GM15510 (cell line): ENCODE data around the gene MUC6.

Experiments used
- POLR2A ChIP-seq: IDR thresholded peaks from 3 replicates; pipeline ENCODE4 v1.6.1; 2011; ENCODE audit warnings: borderline replicate concordance; ENCODE audit not compliant: insufficient read length; ENCODE audit errors: extremely low read depth

Gene MUC6

DNA sequence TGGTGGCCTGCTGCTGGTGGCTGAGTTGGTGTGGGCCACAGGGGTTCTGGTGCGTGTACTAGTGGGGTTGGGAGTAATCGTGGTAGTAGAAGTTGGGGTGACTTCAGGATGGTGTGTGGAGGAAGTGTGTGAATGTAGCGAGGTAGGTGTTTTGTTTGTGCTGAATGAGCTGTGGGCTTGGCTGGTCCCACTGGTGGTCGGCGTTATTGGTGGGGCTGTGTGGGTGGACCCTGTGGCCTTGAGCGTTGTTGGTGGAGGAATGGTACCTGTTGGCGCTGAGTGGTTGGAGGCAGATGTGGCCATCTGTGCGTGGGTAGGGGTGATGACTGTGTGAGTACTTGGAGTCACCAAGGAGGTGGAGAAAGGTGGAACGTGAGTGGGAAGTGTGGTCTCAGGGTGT is 18.4 kb downstream of the MUC6 start:
- no peak for TF ChIP-seq POLR2A

DNA sequence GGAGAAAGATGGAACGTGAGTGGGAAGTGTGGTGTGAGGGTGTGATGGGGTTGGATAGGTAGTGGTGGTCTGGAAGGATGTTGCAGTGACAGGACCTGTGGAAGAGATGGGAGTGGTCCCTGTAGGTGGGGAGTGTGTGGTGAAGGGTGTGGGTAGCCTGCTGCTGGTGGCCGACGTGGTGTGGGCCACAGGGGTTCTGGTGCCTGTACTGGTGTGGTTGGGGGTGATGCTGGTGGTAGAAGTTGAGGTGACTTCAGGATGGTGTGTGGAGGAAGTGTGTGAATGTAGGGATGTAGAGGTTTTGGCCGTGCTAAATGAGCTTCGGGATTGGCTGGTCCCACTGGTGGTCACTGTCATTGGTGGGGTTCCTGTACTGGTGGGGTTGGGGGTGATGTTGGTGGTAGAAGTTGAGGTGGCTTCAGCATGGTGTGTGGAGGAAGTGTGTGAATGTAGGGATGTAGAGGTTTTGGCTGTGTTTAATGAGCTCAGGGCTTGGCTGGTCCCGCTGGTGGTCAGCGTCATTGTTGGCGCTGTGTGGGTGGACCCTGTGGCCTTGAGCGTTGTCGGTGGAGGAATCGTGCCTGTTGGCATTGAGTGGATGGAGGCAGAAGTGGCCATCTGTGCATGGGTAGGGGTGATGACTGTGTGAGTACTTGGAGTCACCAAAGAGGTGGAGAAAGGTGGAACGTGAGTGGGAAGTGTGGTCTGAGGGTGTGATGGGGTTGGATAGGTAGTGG is 19.1 kb downstream of the MUC6 start:
- no peak for TF ChIP-seq POLR2A

DNA sequence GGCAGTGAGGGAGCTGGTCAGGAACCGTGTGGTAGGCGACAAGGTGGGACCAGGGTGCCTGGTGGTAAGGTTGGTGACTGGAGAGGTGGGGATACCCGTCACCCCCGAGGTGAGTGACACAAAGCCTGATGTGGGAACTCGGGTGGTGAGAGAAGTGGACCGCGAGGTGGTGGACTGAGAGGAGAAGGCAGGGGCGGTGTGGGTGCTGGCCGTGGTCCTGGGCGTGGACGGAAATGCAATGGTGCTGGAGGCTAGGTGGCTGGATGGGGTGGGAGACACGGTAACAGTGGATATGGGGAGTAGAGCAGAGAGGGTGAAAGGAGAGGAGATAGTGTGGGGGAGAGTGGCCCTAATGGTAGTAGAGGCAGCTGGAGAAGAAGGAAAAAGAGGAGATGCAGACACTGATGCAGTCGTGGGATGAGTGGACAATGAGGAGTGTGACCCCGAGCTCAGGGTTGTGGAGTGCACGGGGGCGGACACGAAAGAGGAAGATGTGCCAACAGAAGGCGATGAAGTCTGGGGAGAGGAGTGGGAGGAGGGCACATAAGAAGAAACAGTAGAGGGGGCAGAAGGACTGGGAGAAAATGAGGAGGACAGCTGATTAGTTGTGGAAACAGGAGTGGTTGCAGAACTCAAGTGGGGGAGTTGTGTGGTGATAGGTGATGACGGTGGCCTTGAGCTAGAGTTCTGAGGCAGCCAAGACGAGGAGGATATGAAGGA is 20.5 kb downstream of the MUC6 start:
- no peak for TF ChIP-seq POLR2A

DNA sequence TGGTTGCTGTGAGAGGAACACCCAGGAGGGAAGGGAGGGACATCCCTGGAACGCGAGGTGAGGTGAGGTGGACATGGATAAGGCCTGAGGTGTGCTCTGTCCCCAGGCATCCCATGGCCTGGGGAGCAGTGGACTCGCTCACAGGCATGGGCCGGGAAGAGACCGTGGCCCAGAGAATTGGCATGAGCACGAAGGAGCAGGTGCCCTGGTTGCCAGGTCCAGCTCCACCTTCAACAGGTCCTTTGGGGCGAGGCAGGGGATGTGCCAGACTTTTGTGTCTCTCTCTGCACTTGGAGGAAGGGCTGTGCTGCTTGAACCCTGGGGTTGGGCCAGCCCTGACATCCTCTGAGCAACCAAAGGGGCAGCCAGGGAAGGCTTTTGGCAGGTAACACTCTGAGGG is 21.5 kb downstream of the MUC6 start:
- TF ChIP-seq POLR2A, result no peak

DNA sequence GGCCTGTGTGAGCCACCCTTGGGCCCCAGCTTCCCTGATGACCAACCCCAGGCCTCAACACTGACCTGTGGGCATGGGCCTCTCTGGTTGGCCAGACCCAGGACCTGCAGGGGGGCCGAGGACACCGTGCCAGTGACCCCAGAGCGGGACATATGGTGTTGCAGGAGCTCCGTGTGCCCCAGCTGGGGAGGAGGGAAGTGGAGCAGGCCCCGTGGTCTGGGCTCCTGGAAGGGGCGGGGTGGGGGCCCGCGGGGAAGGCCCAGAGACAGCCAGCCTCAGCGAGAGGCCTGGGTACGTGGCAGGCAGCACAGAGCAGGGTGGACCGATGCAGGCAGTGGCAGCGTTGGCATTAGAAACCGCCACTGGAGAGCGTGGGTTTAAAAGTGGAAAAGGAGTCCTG is 22.2 kb downstream of the MUC6 start:
- TF ChIP-seq POLR2A, result no peak

DNA sequence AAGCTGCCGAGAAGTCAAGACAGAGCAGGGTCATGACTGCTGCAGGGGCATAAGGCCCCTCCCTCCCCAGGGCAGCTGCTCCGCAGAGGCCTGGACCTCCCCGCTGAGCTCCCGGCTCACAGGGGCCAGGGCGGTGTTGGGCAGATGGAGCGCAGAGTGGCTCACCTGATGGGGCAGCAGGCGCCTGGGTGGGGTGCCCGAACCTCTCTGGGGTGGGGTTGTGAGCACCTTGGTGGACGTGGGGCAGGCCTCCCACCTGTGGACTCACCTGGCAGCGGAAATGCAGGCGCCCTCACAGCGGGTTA is 22.9 kb downstream of the MUC6 start:
- no peak for TF ChIP-seq POLR2A

DNA sequence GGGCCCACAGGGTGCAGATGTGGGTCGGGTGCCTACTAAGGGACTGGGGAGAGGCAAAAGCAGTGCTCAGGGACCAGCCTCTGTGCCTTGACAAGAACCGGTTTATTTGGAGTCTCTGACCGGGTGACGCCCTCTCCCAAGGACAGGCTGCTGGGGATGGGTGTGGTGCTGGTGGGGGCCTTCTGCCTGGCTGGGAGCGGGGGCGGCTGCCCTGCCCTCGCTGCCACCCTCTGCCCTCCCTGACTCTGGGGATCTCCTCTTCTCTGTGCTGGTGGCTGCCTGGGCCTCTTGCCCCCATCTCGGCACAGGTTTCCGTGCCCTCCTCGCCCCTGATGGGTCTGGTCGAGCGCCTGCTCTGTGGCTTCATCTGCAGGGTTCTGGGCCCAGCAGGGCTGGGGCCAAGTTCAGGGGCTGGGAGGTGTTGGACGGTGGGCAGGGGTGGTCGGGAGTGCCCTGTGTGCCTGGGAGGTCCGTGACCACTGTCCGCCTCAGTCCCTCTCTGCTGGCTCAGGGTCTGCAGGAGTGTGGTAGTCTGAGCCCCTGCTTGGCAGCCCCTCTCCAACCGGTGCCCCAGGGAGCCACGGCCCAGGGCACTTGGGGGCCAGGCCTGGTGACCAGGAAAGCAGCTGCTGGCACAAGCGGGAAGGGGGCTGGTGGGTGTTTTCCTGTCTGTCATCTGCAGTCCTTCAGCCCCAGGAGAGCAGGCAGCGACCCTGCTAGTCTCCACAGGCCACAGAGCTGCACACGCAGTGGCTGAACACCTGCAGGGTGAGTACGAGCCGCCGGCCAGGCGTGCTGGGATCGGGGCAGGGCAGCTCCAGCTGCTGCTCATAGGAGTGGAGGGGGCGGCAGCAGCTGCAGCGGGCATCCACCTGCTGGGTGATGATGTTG is 23.5 kb downstream of the MUC6 start:
- no peak for TF ChIP-seq POLR2A

DNA sequence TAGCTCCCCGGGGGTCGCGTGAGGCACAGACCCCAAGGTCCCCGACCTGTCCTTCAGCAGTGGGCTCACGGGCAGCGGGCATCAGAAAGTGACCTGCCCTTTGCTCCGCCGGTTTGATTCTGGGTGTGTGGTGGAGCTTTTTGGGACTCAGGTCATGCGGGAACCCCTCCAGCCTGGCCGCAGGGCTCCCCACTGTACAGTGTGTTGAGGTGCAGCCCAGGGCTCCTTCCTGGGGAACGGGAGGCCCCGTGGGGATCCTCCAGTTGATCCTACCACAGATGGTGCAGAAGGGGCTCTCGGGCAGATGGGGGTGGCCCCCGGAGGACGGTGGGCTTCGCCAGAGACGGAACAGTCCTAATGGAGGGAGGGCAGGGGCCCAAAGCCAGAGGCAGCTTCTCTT is 24.2 kb downstream of the MUC6 start:
- TF ChIP-seq POLR2A, result no peak

DNA sequence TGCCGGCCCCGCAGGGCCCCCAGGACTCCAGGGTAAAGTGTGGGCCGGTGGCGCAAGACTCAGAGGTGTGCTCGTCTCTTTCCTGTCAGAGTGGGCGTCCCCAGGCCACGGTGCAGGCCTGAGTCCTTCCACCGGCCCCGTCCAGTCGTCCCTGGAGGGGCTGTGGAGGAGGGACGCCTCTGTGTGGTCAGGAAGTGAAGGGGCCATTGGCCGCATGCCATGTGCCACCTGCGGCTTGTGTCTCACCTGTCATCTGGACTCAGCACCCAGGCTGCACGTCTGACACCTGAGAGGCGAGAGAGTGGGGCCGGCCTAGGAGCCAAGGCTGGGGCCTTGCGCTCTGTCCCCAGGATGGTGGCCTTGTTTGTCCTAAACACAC is 25.2 kb downstream of the MUC6 start:
- no peak for TF ChIP-seq POLR2A

DNA sequence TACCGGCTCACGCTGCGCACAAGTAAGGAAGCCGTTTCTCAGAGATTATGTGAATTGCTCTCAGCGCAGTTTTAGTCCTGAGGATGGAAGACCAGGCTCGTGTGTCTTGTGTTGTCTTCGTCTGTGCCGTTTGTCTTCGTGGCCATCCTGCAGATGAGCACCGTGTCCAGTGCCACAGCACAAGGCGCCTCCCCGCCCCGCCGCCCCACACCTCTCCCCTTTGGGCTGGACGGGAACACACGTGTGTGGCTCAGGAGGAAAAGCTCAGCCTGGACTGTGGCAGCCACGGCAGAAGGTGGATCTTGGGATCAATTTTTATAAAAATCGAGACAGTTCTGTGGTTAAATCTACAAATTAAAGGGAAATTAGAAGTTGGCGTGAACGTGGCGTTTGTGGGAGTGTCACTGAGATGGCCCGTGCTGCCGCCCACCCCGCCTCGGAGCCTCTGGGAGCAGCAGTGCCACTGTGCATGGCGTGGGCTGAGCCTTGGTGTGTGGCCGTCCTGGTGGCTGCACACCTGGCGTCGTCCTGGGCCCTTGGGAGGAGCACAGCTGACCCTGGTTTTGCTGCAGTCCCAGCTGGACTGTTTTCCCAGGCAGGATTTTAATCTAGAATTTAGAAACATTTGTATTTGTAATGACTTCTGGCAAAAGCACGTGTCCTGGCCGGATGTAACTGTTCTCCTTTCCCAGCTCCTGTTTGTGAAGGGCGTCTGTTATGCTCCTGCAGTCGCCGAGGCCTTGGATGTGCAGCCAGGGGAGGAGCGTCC is 25.8 kb downstream of the MUC6 start:
- TF ChIP-seq POLR2A, result no peak

DNA sequence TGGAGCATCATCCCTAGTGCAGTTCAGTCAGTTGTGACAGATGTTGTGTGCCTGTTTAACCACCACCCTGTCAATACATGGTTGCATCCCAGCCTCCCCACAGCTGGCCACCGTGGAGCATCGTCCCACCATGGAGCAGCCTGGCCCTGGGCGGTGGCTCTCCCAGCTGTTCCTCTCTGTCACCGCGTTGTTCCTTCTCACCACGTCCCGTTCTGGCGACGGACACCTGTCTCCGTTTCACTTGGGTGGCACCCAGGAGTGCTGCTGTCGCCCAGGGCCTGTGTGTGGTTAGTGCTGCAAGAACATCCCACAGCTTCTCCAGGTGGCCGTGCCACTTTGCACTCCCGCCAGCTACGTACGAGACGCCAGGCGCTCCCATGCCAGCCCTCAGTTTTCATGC is 26.5 kb downstream of the MUC6 start:
- no peak for TF ChIP-seq POLR2A

DNA sequence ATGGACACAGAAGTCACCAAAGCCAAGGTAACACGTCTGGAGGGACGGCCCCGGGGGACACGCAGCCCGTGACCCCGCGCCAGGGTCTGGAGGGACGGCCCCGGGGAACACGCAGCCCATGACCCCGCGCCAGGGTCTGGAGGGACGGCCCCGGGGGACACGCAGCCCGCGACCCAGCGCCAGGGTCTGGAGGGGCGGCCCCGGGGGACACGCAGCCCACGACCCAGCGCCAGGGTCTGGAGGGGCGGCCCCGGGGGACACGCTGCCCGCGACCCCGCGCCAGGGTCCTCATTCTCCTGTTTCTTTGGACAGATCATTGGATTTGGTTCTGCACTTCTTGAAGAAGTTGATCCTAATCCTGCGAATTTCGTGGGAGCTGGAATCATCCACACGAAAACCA is 27.1 kb downstream of the MUC6 start:
- no peak for TF ChIP-seq POLR2A

DNA sequence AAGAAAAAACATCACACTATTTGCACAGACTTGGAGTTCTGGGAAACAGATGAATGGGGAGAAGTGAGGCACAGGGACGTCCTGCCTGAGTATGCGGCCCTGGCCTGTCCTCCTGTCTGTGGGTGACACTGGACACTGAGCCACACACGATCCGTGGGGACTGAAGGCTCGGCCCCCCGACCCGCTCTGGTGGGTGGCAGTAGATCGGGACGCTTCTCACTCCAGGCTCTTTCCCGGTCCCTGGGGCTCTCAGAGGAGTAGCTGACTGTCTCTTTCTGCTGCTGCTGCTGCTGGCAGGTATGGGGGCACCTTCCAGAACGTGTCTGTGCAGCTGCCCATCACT is 27.7 kb downstream of the MUC6 start:
- no peak for TF ChIP-seq POLR2A

DNA sequence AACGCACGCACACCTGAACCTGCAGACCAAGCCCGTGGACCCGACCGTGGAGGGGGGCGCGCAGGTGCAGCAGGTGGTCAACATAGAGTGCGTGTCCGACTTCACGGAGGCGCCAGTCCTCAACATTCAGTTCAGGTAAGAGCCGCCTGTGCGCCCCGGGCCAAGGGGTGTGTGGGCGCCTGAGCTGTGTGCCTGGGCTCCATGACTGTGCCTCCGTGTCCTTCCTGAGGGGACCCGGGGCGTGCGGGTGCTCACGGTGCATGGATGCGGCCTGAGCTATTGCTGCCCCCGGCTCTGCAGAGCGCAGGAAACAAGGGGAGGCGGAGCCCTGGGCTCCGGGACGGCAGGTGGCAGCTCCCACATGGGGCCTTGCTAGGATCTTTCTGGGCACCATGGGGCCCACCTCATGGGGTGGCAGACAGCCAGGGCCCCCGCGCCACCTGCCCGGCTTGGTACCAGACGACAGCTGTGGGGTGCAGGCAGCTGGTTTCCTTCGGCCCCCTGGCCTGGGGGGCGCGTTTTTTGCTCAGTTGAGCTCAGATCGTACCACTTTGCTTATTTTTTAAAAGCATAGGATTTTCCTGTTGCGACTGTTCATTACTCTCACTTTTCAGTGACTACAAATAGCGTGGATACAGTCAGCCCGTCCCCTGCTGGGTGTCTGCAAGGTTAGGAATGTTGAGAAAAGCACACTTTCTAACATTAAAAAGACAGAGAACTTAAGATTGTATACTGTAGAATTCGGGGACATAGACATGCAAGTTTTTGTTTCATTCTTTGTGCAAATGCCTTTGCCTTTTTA is 28.3 kb downstream of the MUC6 start:
- TF ChIP-seq POLR2A, result no peak

DNA sequence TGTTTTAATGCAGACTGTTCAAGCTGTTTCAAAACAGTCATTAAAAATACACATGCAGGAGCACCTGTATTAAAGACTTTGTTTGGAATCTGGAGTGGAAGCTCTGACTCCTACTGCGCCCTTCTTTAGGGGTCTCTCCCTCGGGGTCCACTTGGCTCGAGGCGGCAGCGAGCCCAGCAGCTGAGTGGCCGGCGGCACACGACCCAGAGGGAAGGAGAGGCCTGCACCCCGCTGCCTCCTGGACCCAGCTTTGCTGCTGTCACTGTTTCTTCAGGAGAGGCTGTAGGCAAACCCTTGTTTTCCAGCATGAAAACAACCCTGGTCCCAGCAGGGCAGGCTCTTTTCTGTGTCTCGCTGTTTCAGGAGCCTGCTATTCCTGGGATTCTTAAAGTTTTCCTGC is 29.2 kb downstream of the MUC6 start:
- TF ChIP-seq POLR2A, result no peak

DNA sequence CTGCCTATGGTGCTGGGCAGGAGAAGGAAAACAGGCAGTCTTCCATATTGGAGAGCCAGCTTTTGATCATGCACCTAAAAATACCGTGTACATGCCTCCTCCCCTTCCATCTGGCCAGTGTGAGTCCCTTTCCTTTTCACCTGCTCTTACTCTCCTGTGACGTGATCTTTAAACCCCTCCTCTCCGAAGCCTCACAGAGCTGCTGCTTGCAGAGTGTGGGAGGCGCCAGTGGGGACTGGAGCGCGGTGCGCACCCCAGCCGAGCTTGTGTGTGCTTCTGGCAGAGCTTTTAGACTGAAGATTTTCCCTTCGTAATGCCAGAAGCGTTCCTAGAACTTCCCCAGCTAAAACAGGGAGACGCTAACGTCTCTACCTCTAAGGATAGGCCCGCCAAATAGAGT is 29.8 kb downstream of the MUC6 start:
- no peak for TF ChIP-seq POLR2A
